IPS DF 6.9 (cell line): ENCODE data around the gene RLN3.

Experiments used
- DNase-seq: peaks from one replicate; pipeline ENCODE4 v3.0.0-alpha.2; 2013; ENCODE audit warnings: low read depth, low spot score
- H3K27ac ChIP-seq: one replicate; pipeline ENCODE4 v1.5.1; 2013; ENCODE audit warnings: low read length, control low read depth
- H3K27me3 ChIP-seq: 2 replicates; pipeline ENCODE4 v1.6.1; 2013; ENCODE audit warnings: mild to moderate bottlenecking, low read length; ENCODE audit not compliant: control insufficient read depth, insufficient read depth
- H3K36me3 ChIP-seq: 2 replicates; pipeline ENCODE4 v1.6.1; 2013; ENCODE audit warnings: low read length; ENCODE audit not compliant: control insufficient read depth, insufficient read depth
- H3K4me1 ChIP-seq: 2 replicates; pipeline ENCODE4 v1.6.1; 2013; ENCODE audit warnings: low read length; ENCODE audit not compliant: control insufficient read depth, insufficient read depth
- H3K4me3 ChIP-seq: 2 replicates; pipeline ENCODE4 v1.5.1; 2013; ENCODE audit warnings: mild to moderate bottlenecking, low read length
- H3K9me3 ChIP-seq: 2 replicates; pipeline ENCODE4 v1.6.1; 2013; ENCODE audit warnings: low read length, inconsistent platforms; ENCODE audit not compliant: control insufficient read depth, insufficient read depth
- WGBS: extraction: QIAGEN DNeasy Blood & Tissue Kit; methylation state at CpG from one replicate; pipeline ENCODE4 v1.1.7; 2013; ENCODE audit warnings: mixed read lengths, missing lambda C conversion rate; ENCODE audit not compliant: insufficient read length, insufficient coverage; 5-methylcytosine and 5-hydroxymethylcytosine counted together

RLN3 gene

DNA sequence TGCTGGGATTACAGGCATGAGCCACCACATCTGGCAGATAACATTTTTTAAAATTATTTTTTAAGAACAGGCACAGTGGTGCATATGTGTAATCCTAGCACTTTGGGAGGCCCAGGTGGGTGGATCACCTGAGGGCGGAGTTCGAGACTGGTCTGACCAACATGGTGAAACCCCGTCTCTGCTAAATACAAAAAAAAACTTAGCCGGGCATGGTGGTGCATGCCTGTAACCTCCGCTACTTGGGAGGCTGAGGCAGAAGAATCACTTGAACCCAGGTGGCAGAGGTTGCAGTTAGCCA, 34.6 kb downstream of the RLN3 start:
- H3K4me1 ChIP-seq: peaks cover 2% of the 10 kb centered on the region; the same call in 1 of the 2 replicates
- no peaks in the 10 kb centered on the region for H3K36me3 ChIP-seq
- DNase-seq: no peak
- H3K27ac ChIP-seq: no peak overlapping the region
- H3K4me3 ChIP-seq: no peak overlapping the region
- WGBS: no CpG with 5 or more reads among the region's 5 CpGs
- H3K27me3 ChIP-seq: peaks cover 6% of the 10 kb centered on the region; the same call in 1 of the 2 replicates
- H3K9me3 ChIP-seq: no peaks in the 10 kb centered on the region

DNA sequence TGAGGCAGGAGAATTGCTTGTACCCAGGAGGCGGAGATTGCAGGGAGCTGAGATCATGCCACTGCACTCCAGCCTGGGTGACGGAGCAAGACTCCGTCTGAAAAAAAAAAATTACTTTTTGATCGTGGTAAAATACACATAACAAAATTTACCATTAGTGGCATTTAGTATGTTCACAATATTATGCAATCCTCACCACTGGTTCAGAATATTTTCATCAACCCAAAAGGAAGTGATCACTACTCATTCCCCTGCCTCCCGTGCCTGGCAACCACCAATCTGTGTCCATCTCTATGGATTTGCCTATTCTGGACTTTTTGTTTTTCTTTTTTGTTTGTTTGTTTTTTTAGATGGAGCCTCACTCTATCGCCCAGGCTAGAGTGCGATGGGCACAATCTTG, 35.2 kb downstream of the RLN3 start:
- DNase-seq: no peak
- Histone ChIP-seq H3K27ac (no peak overlapping the region), H3K9me3 (no peaks in the 10 kb centered on the region), H3K36me3 (no peaks in the 10 kb centered on the region), H3K27me3 (peaks cover 6% of the 10 kb centered on the region; the same call in 1 of the 2 replicates), H3K4me3 (no peak overlapping the region), H3K4me1 (peaks cover 2% of the 10 kb centered on the region; the same call in 1 of the 2 replicates)
- no CpG with 5 or more reads among the region's 7 CpGs for WGBS

DNA sequence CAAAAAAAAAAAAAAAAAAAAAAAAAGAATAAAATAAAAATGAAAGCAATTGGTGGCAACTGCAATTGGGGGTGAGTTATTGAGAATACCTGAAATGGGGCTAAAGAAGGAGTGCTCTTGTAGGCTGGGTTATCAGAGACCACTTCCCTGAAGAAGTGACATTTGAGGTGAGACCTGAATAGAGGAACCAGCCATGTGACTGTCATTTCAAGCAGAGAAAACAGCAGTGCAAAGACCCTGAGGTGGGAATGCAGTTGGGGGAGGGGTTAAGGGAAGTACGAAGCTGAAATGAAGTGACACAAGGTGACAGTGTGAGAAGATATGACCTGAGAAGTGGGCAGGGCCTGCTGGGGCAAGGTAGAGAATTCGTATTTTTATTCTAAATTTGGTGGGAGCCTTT, 38.2 kb downstream of the RLN3 start:
- Histone ChIP-seq H3K4me3 (no peak overlapping the region), H3K9me3 (no peaks in the 10 kb centered on the region), H3K36me3 (no peaks in the 10 kb centered on the region; the same call in 1 of the 2 replicates), H3K27me3 (no peaks in the 10 kb centered on the region), H3K27ac (no peak overlapping the region), H3K4me1 (peaks cover 2% of the 10 kb centered on the region)
- no peak for DNase-seq
- no CpG with 5 or more reads among the region's 2 CpGs for WGBS

DNA sequence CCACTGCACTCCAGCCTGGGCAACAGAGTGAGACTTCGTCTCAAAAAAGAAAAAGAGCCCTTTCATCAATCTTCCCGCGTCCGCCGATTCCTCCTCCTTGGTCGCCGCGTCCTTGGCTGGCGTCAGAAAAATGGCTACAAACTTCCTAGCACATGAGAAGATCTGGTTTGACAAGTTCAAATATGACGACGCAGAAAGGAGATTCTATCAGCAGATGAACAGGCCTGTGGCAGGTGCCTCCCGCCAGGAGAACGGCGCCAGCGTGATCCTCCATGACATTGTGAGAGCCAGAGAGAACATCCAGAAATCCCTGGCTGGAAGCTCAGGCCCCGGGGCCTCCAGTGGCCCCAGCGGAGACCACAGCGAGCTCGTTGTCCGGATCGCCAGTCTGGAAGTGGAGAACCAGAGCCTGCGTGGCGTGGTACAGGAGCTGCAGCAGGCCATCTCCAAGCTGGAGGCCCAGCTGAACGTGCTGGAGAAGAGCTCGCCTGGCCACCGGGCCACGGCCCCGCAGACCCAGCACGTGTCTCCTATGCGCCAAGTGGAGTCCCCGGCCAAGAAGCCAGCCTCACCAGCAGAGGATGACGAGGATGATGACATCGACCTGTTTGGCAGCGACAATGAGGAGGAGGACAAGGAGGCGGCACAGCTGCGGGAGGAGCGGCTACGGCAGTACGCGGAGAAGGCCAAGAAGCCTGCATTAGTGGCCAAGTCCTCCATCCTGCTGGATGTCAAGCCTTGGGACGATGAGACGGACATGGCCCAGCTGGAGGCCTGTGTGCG, 42.5 kb downstream of the RLN3 start:
- DNase-seq: no peak
- H3K27ac ChIP-seq: no peak overlapping the region
- H3K9me3 ChIP-seq: no peaks in the 10 kb centered on the region
- no peaks in the 10 kb centered on the region; the same call in 1 of the 2 replicates for H3K36me3 ChIP-seq
- H3K4me3 ChIP-seq: no peak overlapping the region
- WGBS: no CpG with 5 or more reads among the region's 43 CpGs
- peaks cover 4% of the 10 kb centered on the region; the same call in 1 of the 2 replicates for H3K4me1 ChIP-seq
- peaks cover 17% of the 10 kb centered on the region; the same call in 1 of the 2 replicates for H3K27me3 ChIP-seq

GRCh38 chr19:14072535-14073260, 44.8 kb downstream of the RLN3 start, which contains the start of gene MISP3:
Gene MISP3 (plus strand): TSS chr19:14072786. CDS start chr19:14073310, 524 bp downstream.
- Histone ChIP-seq H3K4me3 (peak within 1 kb of the TSS; percentile 63; the same call in 1 of the 2 replicates), H3K36me3 (no peaks in the 10 kb centered on the region; the same call in 1 of the 2 replicates), H3K9me3 (no peaks in the 10 kb centered on the region), H3K27me3 (peaks cover 17% of the 10 kb centered on the region; the same call in 1 of the 2 replicates), H3K27ac (no peak within 1 kb of the TSS), H3K4me1 (peaks cover 4% of the 10 kb centered on the region; the same call in 1 of the 2 replicates)
- WGBS: no CpG with 5 or more reads among the region's 51 CpGs
- no peak for DNase-seq

DNA sequence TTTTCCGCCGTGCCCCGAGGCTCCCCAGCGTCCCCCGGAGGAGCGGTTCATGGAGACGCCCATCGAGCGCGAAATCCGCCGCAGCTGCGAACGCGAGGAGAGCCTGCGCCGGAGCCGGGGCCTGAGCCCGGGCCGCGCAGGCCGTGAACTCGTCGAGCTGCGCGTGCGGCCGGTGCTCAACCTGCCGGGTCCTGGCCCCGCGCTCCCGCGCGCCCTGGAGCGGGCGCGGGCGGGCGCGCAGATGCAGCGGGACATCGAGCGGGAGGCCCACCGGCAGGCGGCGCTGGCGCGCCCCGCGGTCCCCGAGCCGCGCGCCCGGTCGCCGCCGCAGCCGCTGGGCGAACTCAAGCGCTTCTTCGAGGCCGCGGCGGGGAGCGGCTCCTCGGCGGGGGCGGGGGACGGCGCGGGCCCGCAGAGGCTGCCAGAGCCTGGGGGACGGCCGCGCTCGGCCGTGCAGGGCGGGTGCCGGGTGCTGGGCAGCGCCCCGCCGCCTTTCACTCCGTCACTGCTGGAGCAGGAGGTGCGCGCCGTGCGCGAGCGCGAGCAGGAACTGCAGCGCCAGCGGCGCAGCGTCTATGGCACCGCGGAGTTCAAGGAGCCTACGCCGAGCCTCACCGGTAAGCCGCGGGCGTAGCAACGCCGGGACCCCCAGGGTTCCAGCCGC, 45.4 kb downstream of the RLN3 start:
- WGBS: no CpG with 5 or more reads among the region's 106 CpGs
- Histone ChIP-seq H3K27ac (no peak overlapping the region), H3K9me3 (no peaks in the 10 kb centered on the region), H3K4me3 (peak overlapping the region; percentile 63; the same call in 1 of the 2 replicates), H3K36me3 (no peaks in the 10 kb centered on the region; the same call in 1 of the 2 replicates), H3K27me3 (peaks cover 17% of the 10 kb centered on the region; the same call in 1 of the 2 replicates), H3K4me1 (peaks cover 4% of the 10 kb centered on the region; the same call in 1 of the 2 replicates)
- no peak for DNase-seq

- H3K36me3 ChIP-seq: no peaks in the 10 kb centered on the region; the same call in 1 of the 2 replicates
- no CpG with 5 or more reads among the region's 44 CpGs for WGBS
Measured at GRCh38 chr19:14073925-14074838, 46.2 kb downstream of the RLN3 start.

DNA sequence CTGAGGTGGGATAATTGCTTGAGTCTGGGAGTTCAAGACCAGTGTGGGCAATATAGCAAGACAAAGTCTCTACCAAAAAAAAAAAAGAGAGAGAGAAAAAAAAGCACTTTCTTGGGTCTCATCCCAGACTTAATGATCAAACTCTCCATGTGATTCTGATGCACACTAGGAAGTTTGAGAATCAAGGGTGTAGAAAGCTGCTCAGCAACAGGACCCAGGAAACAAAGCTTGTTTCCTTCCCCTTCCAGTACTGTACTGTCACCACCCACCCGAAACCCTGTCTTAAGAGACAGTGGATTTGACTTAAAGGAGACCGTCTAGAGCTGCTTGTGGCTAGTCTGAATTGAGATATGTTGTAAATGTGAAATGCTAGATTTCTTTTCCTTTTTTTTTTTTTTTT, 50.5 kb downstream of the RLN3 start:
- no peak overlapping the region for H3K27ac ChIP-seq
- no peaks in the 10 kb centered on the region for H3K9me3 ChIP-seq
- peaks cover 13% of the 10 kb centered on the region; the same call in 1 of the 2 replicates for H3K27me3 ChIP-seq
- no peaks in the 10 kb centered on the region for H3K36me3 ChIP-seq
- peaks cover 3% of the 10 kb centered on the region; the same call in 1 of the 2 replicates for H3K4me1 ChIP-seq
- WGBS: no CpG with 5 or more reads among the region's 2 CpGs
- no peak overlapping the region for H3K4me3 ChIP-seq
- no peak for DNase-seq

More at GRCh38 chr19:14073925-14074838, 46.2 kb downstream of the RLN3 start:
- H3K4me1 ChIP-seq: peaks cover 4% of the 10 kb centered on the region; the same call in 1 of the 2 replicates
- peak overlapping the region; percentile 63; the same call in 1 of the 2 replicates for H3K4me3 ChIP-seq
- H3K27ac ChIP-seq: no peak overlapping the region
- DNase-seq: no peak
- no peaks in the 10 kb centered on the region for H3K9me3 ChIP-seq
- H3K27me3 ChIP-seq: peaks cover 17% of the 10 kb centered on the region; the same call in 1 of the 2 replicates
